GM19043 (cell line): ENCODE measurements around the gene ZNF208.
"Not testable (repeated sequence)": the region's sequence is repeated elsewhere in the genome, so short reads cannot be mapped to it uniquely, and the experiment has no call there.

Experiments
- ATAC-seq: cut with Tn5 transposase; IDR thresholded peaks from one replicate; pipeline ENCODE4 v1.9.1; 2021; ENCODE audit warnings: low read depth; ENCODE audit not compliant: unreplicated experiment

The ZNF208 gene

GRCh38 chr19:21890017-21890416 lies 120.7 kb downstream of the ZNF208 start:
- ATAC-seq: not testable (repeated sequence)

- ATAC-seq: not testable (repeated sequence)
Observed at GRCh38 chr19:21885516-21885915, 125.2 kb downstream of the ZNF208 start.

- ATAC-seq: not testable (repeated sequence)
Observed at GRCh38 chr19:21884786-21885185, 126.0 kb downstream of the ZNF208 start.

- no peak for ATAC-seq
Observed at GRCh38 chr19:21883516-21883915, 127.2 kb downstream of the ZNF208 start.
